HCT116 (cell line): Measurements from ENCODE around the gene PXDN.

Experiments used
- CTCF ChIP-seq, 3 experiments: fragments of 200-600 bp in 1 of 3; sonication (generic) in 1 of 3; IDR thresholded peaks in 2 of 3; conservative IDR thresholded peaks in 1 of 3; 2 replicates each; pipeline ENCODE4 v1.5.1; 2012 to 2017; ENCODE audit warnings: low read depth in 2 of 3, low read length in 2 of 3, antibody characterized with exemption in 1 of 3, borderline replicate concordance in 1 of 3, control low read depth in 1 of 3, mild to moderate bottlenecking in 1 of 3, mixed read lengths in 1 of 3, mixed run types in 1 of 3, moderate library complexity in 1 of 3; ENCODE audit not compliant: insufficient read depth in 1 of 3
- EGR1 ChIP-seq: IDR thresholded peaks from 2 replicates; pipeline ENCODE4 v1.6.1; 2012; ENCODE audit warnings: low read depth
- EZH2 ChIP-seq: fragments of 200-600 bp; sonication (generic); IDR thresholded peaks from 2 replicates; pipeline ENCODE4 v1.6.1; 2017; ENCODE audit warnings: antibody characterized with exemption, mixed run types
- EZH2phosphoT487 ChIP-seq: fragments of 200-600 bp; IDR thresholded peaks from 2 replicates; pipeline ENCODE4 v1.6.1; 2018; ENCODE audit warnings: antibody characterized with exemption, borderline replicate concordance
- FOSL1 ChIP-seq: IDR thresholded peaks from 2 replicates; pipeline ENCODE4 v1.6.1; 2012; ENCODE audit warnings: low read depth
- MAX ChIP-seq: IDR thresholded peaks from 2 replicates; pipeline ENCODE4 v1.6.1; 2012
- POLR2A ChIP-seq: IDR thresholded peaks from 2 replicates; pipeline ENCODE4 v1.7.0; 2011; ENCODE audit warnings: borderline replicate concordance; ENCODE audit not compliant: insufficient read depth, insufficient read length; ENCODE audit errors: extremely low read depth
- POLR2AphosphoS5 ChIP-seq: IDR thresholded peaks from 2 replicates; pipeline ENCODE4 v1.6.1; 2011; ENCODE audit warnings: mild to moderate bottlenecking, low read depth, low read length, moderate library complexity
- TCF7L2 ChIP-seq: IDR thresholded peaks from 2 replicates; pipeline ENCODE4 v1.7.0; 2011; ENCODE audit warnings: borderline replicate concordance, inconsistent platforms; ENCODE audit not compliant: insufficient read depth, insufficient read length; ENCODE audit errors: extremely low read depth
- YY1 ChIP-seq: IDR thresholded peaks from 2 replicates; pipeline ENCODE4 v1.6.1; 2011; ENCODE audit warnings: low read length, low read depth, moderate library complexity, mild to moderate bottlenecking; ENCODE audit not compliant: insufficient replicate concordance; ENCODE audit errors: extremely low read depth
- TF ChIP-seq, protein P1 (sequence below): IDR thresholded peaks from 2 replicates; pipeline ENCODE4 v1.6.1; 2012; ENCODE audit warnings: low read depth

- no peak for TF ChIP-seq EZH2phosphoT487
- no peak for TF ChIP-seq CTCF (IDR thresholded peaks at IDR 0.05 in 2 of 3, conservative IDR thresholded peaks at IDR 0.05 in 1 of 3; ENCODE audit: borderline replicate concordance in 1 of 3, insufficient read depth in 1 of 3, low read depth in 2 of 3, low read length in 2 of 3)
- no peak for TF ChIP-seq POLR2AphosphoS5
- TF ChIP-seq, protein P1, sequence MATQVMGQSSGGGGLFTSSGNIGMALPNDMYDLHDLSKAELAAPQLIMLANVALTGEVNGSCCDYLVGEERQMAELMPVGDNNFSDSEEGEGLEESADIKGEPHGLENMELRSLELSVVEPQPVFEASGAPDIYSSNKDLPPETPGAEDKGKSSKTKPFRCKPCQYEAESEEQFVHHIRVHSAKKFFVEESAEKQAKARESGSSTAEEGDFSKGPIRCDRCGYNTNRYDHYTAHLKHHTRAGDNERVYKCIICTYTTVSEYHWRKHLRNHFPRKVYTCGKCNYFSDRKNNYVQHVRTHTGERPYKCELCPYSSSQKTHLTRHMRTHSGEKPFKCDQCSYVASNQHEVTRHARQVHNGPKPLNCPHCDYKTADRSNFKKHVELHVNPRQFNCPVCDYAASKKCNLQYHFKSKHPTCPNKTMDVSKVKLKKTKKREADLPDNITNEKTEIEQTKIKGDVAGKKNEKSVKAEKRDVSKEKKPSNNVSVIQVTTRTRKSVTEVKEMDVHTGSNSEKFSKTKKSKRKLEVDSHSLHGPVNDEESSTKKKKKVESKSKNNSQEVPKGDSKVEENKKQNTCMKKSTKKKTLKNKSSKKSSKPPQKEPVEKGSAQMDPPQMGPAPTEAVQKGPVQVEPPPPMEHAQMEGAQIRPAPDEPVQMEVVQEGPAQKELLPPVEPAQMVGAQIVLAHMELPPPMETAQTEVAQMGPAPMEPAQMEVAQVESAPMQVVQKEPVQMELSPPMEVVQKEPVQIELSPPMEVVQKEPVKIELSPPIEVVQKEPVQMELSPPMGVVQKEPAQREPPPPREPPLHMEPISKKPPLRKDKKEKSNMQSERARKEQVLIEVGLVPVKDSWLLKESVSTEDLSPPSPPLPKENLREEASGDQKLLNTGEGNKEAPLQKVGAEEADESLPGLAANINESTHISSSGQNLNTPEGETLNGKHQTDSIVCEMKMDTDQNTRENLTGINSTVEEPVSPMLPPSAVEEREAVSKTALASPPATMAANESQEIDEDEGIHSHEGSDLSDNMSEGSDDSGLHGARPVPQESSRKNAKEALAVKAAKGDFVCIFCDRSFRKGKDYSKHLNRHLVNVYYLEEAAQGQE, result no peak
- no peak for TF ChIP-seq MAX
- TF ChIP-seq YY1, result no peak
- TF ChIP-seq TCF7L2, result no peak
- no peak for TF ChIP-seq EZH2
- TF ChIP-seq POLR2A, result no peak
- no peak for TF ChIP-seq EGR1
- TF ChIP-seq FOSL1, result no peak
Measured at GRCh38 chr2:1774929-1775328, 30.6 kb upstream of the PXDN start.
